HG03442 (cell line): ENCODE measurements around the gene TACC2.

Source experiments
- ATAC-seq: cut with Tn5 transposase; IDR thresholded peaks from one replicate; pipeline ENCODE4 v1.9.1; 2021; ENCODE audit warnings: mild to moderate bottlenecking, moderate library complexity; ENCODE audit not compliant: unreplicated experiment

The TACC2 gene

DNA sequence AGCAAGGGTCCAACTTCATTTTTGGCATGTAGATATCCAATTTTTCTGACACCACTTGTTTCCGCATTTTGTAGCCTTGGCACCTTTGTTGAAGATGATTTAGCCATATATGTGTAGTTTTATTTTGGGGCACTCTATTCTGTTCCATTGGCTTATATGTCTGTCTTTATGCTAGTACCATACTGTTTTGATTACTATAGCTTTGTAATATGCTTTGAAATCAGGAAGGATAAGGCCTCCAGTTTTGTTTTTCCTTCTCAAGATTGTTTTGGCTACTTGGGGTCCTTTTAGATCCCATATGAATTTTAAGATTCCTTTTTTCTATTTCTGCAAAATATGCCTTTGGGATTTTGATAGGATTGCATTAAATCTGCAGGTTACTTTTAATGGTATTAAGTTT, 272.6 kb downstream of the TACC2 start:
- ATAC-seq, result no peak

GRCh38 chr10:122263971-122264370, 275.0 kb downstream of the TACC2 start:
- no peak for ATAC-seq

DNA sequence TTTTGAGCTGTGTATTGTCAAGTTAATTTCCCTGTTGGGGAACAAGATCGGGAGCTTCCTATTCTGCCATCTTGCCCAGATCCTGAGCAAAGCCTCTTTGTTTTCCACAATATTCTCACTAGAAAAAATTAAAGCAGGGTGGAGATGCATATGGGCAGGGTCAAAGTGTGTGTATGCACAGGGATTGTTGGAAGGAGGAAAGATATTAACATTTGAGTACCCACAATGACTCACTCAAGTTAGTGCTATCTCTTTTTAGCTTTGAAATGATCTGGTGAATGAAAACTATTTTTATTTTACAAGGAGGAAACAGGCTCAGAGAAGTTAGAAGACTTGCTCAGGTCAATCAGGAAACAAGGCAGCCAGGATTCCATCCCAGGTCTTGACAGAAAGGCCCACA, 275.5 kb downstream of the TACC2 start:
- no peak for ATAC-seq

DNA sequence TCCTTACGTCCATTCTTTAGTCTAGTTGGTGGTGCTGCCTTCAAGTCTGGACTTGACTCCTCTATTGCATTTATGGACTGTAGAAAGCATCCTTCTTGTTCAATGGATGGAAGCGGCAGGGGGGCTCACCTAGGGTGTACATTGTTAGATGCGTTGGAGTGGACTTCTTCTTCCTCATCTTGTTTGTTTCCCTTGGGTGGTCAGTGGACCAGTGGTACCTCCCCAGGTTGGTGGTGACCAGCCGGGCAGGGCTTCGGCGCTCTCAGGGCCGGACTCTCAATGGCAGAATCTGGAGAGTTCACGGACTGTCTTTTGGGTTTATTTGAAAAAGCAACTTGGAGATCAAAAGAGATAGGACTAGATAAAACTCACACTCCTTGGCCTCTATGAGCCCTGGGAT, 276.0 kb downstream of the TACC2 start:
- ATAC-seq, result no peak

DNA sequence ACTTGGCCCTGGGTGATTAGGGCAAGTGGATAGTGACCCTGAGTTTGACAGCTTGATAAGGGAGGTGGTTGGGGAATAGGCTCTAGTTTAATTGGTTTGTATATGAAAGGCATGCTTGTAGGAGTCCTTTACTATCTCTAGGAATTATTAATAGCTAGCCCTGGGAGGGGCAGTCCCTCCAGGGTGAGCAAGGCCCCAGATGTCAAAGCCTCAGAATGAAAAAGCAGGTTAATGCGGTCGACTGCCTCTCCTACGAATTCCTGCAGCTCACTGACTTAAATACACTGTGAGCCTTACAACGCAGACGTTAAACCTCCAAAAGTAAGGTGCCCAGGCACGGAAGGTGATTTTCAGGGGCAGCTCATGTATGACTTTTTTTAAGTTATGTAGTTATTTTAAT, 276.9 kb downstream of the TACC2 start:
- ATAC-seq, result no peak

DNA sequence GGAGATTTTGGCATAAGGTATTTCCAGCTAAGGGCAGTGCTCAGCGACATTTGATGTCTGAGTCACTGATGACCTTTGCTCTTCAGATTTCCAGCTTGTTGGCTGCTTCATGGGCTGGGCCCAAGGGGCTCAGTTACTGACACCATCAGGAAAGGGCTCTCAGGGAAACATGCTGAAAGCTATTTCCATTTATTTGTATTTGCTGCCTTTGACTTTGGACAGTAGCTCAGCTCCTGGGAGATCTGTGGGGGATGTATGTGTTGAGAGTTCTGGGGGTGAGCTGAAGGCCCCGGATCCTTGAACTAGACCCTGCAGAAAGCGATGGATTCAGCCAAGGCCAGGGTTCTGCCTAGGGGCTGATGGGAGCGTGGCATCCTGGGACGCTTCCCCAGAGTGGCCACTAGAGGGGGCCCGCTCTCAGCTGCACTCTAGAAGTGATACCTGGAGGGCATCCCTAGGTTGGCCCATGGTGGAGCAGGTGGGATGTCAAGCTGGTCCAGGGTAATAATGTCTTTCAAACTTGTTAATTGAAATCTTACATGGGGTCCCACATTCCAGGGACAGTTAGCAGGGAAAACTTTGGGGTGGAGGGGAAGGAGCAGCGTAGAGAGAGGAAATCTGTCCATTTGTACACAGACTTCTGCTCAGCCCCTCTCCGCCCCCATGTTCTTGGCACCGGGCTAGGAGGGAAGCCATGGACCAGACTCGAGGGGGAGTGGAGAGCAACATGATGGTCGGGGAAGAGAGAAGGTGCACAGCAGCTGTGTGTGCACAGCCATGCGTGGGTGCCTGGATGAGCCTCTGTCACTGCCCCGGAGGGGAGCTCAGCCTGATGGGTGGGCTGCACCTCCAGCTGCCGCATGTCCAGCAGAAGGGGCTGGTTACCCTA, 279.1 kb downstream of the TACC2 start:
- peak; percentile 78 for ATAC-seq

- ATAC-seq, result no peak
These were observed 280.2 kb downstream of the TACC2 start for GRCh38 chr10:122269059-122269687.

DNA sequence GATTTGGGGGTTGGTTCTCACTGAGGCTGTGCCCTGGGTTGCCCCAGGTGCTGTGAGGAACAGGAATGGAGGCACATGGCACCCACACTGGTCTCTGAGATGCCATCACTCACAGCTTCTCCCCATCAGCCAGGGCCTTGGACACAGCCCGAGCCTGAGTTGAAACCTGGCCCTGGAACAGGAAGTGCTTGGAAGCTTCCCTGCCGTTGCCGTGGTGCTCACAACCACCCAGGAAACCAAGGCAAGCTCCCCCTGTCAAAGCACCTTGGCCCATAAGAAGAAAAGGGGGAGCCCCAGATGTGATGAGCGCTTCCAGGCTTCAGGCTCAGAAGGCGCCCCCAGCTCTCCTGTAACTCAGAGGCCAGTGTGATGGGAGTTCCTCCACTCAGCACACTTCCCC, 282.1 kb downstream of the TACC2 start, which contains the start of gene BTBD16:
Gene BTBD16 (plus strand): TSS at position 221 of the 400 bp plus-strand sequence. CDS start 3,786 bp downstream, outside the sequence.
- ATAC-seq, result no peak

- ATAC-seq, result no peak
These were observed 285.1 kb downstream of the TACC2 start for GRCh38 chr10:122273966-122274545.

DNA sequence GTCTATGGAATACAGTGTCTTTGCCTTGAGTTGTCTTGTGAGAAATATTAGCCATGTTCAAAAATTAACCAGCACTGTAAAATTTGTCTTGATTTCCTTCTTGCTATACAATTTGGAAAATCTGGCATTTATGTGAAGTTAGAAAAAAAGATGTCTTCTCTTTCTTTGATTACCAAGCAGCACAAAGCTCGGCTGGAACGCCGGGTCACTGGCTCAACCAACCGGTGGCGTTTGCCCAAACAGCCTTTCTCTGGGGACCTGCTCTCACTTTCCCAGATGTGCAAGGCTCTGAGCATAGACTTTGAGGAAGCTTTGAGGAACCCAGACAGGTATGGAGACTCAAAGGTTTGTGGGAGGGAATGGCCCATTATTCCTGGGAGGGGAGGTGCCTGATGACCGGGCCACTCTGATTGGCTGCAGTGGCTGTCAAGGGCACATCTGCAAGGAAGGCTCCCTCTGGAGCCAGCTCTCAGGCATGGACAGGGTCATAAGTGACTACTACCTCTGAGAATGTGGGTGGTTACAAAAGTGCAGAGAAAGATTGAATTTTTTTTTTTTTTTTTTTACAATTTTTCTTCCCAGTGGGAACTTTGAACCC, 287.7 kb downstream of the TACC2 start:
- ATAC-seq, result no peak

- no peak for ATAC-seq
These were observed 288.7 kb downstream of the TACC2 start for GRCh38 chr10:122277526-122278136.

DNA sequence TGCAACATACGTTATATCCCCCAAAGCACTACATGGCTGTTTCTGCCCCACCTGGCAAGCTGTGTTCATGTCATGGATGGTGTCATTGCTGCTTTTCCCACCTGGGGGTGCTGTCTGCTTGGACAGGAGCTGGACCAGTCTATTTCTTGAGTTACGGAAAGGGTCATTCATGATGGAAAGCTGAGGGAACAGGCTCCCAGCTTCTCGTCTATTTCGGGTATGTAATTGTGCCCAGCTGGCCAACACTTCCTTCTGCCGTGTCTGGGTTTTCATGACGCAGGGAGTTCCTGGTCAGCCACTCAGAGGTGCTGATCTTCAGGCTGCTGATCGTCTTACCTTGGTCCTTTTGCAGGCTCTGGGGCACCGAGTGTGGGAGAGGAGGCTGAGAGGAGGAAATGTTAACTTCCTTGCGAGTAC, 290.8 kb downstream of the TACC2 start:
- ATAC-seq, result no peak

- no peak for ATAC-seq
These were observed 291.2 kb downstream of the TACC2 start for GRCh38 chr10:122280156-122280555.

GRCh38 chr10:122281018-122281626, 292.2 kb downstream of the TACC2 start:
- ATAC-seq, result no peak

DNA sequence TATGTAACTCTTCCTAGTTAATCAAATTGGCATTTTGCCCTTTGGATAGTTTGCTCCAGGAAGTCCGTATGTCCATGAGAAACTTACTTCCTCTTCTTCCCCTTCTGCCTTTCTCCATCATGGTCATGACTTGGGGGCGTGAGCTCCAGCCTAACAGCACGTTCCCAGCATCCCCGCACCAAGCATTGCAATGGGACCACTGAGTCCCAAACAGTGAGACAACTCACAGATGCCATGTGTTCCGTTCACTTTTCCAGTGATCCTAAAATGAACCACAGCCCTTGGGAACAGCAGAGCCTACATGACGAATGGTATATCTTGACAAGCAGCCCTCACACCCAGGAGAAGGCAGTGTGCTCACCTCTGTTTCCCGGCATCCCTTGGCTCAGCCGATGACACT, 292.8 kb downstream of the TACC2 start:
- no peak for ATAC-seq

- ATAC-seq, result no peak
These were observed 293.3 kb downstream of the TACC2 start for GRCh38 chr10:122282253-122282671.

- ATAC-seq, result no peak
These were observed 293.9 kb downstream of the TACC2 start for GRCh38 chr10:122282909-122283308.

DNA sequence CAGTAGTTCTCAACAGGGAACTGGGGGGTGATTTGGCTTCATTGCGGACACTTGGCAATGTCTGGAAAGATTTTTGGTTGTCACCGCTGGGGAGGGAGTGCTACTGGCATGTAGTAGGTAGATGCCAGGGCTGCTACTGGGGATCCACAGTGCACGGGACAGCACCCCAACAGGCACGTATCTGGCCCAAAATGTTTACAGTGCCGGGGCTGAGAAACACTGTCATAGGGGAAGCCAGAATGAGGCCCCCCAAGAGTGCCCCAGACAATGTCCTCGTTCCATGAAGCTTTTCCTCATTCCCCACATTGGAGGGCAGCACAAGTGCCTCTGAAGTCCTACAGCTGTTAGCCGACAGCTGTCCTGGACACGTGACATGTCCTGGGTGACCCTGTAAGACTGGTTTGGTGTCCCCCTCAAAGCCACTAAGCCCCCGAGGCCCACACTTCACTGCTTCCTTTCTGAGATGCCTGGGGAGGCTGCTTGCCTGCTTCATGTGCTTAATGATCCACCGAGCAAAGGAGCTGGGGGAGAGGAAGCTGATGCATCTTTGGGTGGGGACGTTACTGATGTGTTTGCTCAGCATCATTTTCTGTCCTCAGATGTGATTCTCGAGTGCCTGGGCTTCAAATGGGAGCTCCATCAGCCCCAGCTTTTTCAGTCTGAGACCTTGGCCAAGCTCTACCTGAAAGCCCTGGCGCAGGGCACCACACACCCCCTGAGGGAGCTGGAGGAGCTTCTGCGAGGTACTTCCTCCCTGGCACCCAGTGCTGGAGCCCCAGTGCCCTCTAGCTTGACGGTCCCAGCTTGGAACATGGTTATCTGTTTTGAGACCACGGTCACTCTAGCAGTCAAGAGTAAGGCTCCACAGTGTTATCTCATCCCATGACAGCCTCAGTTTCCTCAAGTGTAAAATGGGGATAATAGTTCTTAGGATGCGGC, 296.8 kb downstream of the TACC2 start:
- ATAC-seq, result no peak

DNA sequence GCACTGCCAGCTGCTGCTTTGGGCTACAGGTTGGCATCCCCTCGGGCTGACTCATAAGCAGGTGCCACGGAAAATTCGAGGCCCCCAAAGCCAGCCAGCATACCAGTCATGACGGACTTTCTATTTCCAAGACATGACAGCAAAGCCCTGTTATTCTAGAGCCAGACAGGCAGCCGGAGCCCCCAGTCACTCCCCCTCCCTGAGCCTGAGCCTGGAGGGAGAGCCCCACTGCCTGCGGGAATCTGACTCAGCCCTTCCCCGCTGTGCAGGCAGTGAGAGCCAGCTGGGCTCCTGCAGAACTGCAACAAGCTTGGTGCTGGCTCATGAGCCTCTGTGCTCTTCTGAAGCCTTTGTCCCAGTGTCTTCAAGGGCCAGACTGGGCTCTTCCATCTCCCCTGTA, 297.9 kb downstream of the TACC2 start:
- no peak for ATAC-seq
